Suprapubic skin (tissue), 3 donors: Measurements from ENCODE around the gene SMS.

Experiments
- CTCF ChIP-seq, 2 donors: fragments of 200-600 bp in 1 of 2; fragments of 450-650 bp in 1 of 2; sonication (generic) in 1 of 2; IDR thresholded peaks; one replicate each; pipeline ENCODE4 v1.5.1; 2016 to 2019; ENCODE audit warnings: antibody characterized with exemption in 2 of 2, mild to moderate bottlenecking in 1 of 2, moderate library complexity in 1 of 2
- EP300 ChIP-seq: sonication (generic); formaldehyde crosslinking; IDR thresholded peaks from one replicate; pipeline ENCODE4 v1.6.1; 2017; ENCODE audit warnings: antibody characterized with exemption
- POLR2A ChIP-seq, 2 donors: fragments of 450-650 bp; IDR thresholded peaks; one replicate each; pipeline ENCODE4 v1.6.1; 2017; ENCODE audit warnings: antibody characterized with exemption in 2 of 2, mild to moderate bottlenecking in 2 of 2, moderate library complexity in 2 of 2

- TF ChIP-seq CTCF (IDR thresholded peaks at IDR 0.05), result no peak
- TF ChIP-seq EP300, result no peak
- no peak for TF ChIP-seq POLR2A (IDR thresholded peaks at IDR 0.05)
Measured at GRCh38 chrX:21952624-21953023, 12.1 kb downstream of the SMS start.
